Measurements from ENCODE around the gene NDUFAF3. TPM values are rescaled to one million over a fixed set of nuclear protein-coding genes. Genes with fewer than 3 reads are reported as not detected.

The NDUFAF3 gene
- total RNA-seq, 4 donors from 2014 or later: 90.9 to 142 (median 116) TPM

DNA sequence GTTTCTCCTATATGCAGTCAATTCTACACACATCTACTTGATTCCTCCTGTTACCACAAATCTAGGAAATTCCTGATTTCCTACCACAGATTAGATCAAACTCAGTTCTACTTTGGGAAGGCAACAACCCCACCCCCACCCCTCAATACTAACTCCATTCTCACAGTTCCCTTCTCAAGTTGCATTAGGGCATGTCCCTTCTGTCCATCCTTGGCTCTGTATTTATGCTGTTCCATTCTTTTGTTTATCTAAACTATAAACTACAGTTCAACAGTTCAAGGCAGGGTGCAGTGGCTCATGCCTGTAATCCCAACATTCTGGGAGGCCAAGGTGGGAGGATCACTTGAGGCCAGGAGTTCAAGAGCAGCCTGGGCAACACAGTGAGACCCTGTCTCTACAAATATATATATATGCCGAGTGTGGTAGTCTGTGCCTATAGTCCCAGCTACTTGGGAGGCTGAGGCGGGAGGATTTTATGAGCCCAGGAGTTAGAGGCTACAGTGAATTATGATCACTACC lies 32.5 kb downstream of the NDUFAF3 start:
- H3K9me3 ChIP-seq: no peaks in the 10 kb centered on the region
- no peak overlapping the region for H3K27ac ChIP-seq (replicated peaks in 1 of 4)
- 97% methylated on average over 2 of the region's 2 CpGs for WGBS
- no peak for TF ChIP-seq POLR2A (IDR thresholded peaks at IDR 0.05; ENCODE audit: low read depth)
- no peak for TF ChIP-seq POLR2AphosphoS5 (IDR thresholded peaks at IDR 0.05)
- TF ChIP-seq, protein P1, sequence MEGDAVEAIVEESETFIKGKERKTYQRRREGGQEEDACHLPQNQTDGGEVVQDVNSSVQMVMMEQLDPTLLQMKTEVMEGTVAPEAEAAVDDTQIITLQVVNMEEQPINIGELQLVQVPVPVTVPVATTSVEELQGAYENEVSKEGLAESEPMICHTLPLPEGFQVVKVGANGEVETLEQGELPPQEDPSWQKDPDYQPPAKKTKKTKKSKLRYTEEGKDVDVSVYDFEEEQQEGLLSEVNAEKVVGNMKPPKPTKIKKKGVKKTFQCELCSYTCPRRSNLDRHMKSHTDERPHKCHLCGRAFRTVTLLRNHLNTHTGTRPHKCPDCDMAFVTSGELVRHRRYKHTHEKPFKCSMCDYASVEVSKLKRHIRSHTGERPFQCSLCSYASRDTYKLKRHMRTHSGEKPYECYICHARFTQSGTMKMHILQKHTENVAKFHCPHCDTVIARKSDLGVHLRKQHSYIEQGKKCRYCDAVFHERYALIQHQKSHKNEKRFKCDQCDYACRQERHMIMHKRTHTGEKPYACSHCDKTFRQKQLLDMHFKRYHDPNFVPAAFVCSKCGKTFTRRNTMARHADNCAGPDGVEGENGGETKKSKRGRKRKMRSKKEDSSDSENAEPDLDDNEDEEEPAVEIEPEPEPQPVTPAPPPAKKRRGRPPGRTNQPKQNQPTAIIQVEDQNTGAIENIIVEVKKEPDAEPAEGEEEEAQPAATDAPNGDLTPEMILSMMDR (IDR thresholded peaks at IDR 0.05): no peak
- no peak for TF ChIP-seq EP300 (IDR thresholded peaks at IDR 0.05)
- H3K4me1 ChIP-seq: peaks cover 0 to 9% (median 7%) of the 10 kb centered on the region in 4 donors
- H3K27me3 ChIP-seq: no peaks in the 10 kb centered on the region
- no peak for DNase-seq (ENCODE audit: extremely low spot score)
- intact Hi-C loops (cut with DNase I): no loop called here
- H3K36me3 ChIP-seq: peaks cover 26 to 84% (median 68%) of the 10 kb centered on the region in 4 donors
- H3K4me3 ChIP-seq: no peak overlapping the region

DNA sequence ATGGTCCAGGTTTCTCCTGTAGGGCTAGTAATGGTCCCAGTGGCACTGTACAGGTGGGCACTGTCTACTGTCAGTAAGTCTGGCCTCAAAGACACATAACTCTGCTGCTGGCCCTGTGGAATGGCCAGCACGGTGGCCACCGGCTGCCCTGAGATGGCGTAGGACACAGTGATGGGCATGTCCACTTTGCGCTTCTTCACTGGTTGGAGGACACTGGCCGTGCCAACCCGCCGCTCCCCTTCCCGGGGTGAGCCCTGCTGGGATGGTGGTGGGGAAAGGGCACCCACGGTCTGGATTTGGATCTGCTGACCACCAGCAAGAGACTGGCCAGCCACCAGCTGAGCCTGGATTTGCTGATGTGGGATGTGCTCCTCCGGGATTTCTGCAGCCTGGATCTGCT lies 35.3 kb downstream of the NDUFAF3 start:
- Histone ChIP-seq H3K4me1 (peaks cover 0 to 9% (median 7%) of the 10 kb centered on the region in 4 donors), H3K27ac (replicated peaks in 1 of 4) (no peak overlapping the region), H3K9me3 (no peaks in the 10 kb centered on the region), H3K27me3 (no peaks in the 10 kb centered on the region), H3K36me3 (peaks cover 26 to 98% (median 77%) of the 10 kb centered on the region in 4 donors), H3K4me3 (no peak overlapping the region)
- intact Hi-C loops (cut with DNase I): no loop called here
- no peak for DNase-seq (ENCODE audit: extremely low spot score)
- WGBS: 94% methylated on average over 8 of the region's 10 CpGs
- TF ChIP-seq EP300 (IDR thresholded peaks at IDR 0.05): no peak
- no peak for TF ChIP-seq POLR2AphosphoS5 (IDR thresholded peaks at IDR 0.05)
- TF ChIP-seq, protein P1 (IDR thresholded peaks at IDR 0.05): no peak
- no peak for TF ChIP-seq POLR2A (IDR thresholded peaks at IDR 0.05; ENCODE audit: low read depth)

DNA sequence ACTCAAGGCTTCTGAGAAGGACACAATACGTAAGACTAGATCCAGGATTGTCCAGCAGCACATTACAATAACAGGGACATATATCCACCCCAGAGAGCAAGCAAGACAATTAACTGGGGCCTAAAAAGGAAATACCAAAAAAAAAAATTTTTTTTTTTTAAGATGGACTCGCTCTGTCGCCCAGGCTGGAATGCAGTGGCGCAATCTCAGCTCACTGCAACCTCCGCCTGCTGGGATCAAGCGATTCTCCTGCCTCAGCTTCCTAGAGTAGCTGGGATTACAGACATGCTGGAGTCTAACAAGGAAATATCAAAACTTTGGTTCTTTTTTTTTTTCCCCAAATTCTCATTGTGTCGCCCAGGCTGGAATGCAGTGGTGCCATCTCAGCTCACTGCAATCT lies 36.1 kb downstream of the NDUFAF3 start:
- WGBS: 92% methylated on average over 7 of the region's 7 CpGs
- no peak overlapping the region for H3K4me3 ChIP-seq
- peaks cover 26 to 98% (median 77%) of the 10 kb centered on the region in 4 donors for H3K36me3 ChIP-seq
- no peaks in the 10 kb centered on the region for H3K9me3 ChIP-seq
- no peak for DNase-seq (ENCODE audit: extremely low spot score)
- peaks cover 0 to 9% (median 7%) of the 10 kb centered on the region in 4 donors for H3K4me1 ChIP-seq
- TF ChIP-seq, protein P1 (IDR thresholded peaks at IDR 0.05): no peak
- TF ChIP-seq POLR2AphosphoS5 (IDR thresholded peaks at IDR 0.05) (no peak), POLR2A (IDR thresholded peaks at IDR 0.05; ENCODE audit: low read depth) (no peak), EP300 (IDR thresholded peaks at IDR 0.05) (no peak)
- no peaks in the 10 kb centered on the region for H3K27me3 ChIP-seq
- H3K27ac ChIP-seq (replicated peaks in 1 of 4): no peak overlapping the region
- intact Hi-C loops (cut with DNase I): no loop called here

Small RNA genes within 50 kb of the gene (small RNA-seq; reads per million reads assigned to genes)
- 3,999 to 6,123 (median 4,847) reads per million in 3 donors for gene MIR191
- 11.8 to 19.3 (median 15.2) reads per million in 3 donors for gene MIR425

Other genes with a start within 250 kb of the NDUFAF3 start
- gene PRKAR2A, start 174.2 kb upstream of the NDUFAF3 start, total RNA-seq: 10 to 100 TPM; 30.7 to 43.3 (median 34.2) TPM
- 10 to 100 TPM; 13.3 to 34.6 (median 21.8) TPM for gene SLC25A20, start 123.2 kb upstream of the NDUFAF3 start, total RNA-seq
- gene ARIH2, start 103.3 kb upstream of the NDUFAF3 start, total RNA-seq: 100 to 1,000 TPM in 1 of 4 donors, 10 to 100 TPM in 3; 78.9 to 109 (median 97.5) TPM
- 10 to 100 TPM; 25.3 to 46.4 (median 35.2) TPM for gene P4HTM, start 31.9 kb upstream of the NDUFAF3 start, total RNA-seq
- gene WDR6, start 14.7 kb upstream of the NDUFAF3 start, total RNA-seq: 100 to 1,000 TPM in 1 of 4 donors, 10 to 100 TPM in 3; 77.2 to 101 (median 89.0) TPM
- gene DALRD3, start 3.5 kb upstream of the NDUFAF3 start, total RNA-seq: 10 to 100 TPM; 12.4 to 31.5 (median 20.1) TPM
- gene IMPDH2, start 7.3 kb downstream of the NDUFAF3 start, total RNA-seq: 100 to 1,000 TPM in 3 of 4 donors, 10 to 100 TPM in 1; 71.0 to 174 (median 123) TPM
- 100 to 1,000 TPM in 1 of 4 donors, 10 to 100 TPM in 3; 81.8 to 228 (median 91.2) TPM for gene QRICH1, start 72.0 kb downstream of the NDUFAF3 start, total RNA-seq
- 100 to 1,000 TPM; 151 to 229 (median 197) TPM for gene QARS1, start 82.6 kb downstream of the NDUFAF3 start, total RNA-seq
- gene USP19, start 98.7 kb downstream of the NDUFAF3 start, total RNA-seq: 10 to 100 TPM; 57.5 to 64.4 (median 59.9) TPM
- gene LAMB2, start 110.9 kb downstream of the NDUFAF3 start, total RNA-seq: 1,000 to 10,000 TPM in 1 of 4 donors, 100 to 1,000 TPM in 3; 609 to 1,229 (median 740) TPM
- 10 to 100 TPM; 19.9 to 25.6 (median 23.7) TPM for gene CCDC71, start 144.2 kb downstream of the NDUFAF3 start, total RNA-seq
- gene KLHDC8B, start 149.5 kb downstream of the NDUFAF3 start, total RNA-seq: 100 to 1,000 TPM in 1 of 4 donors, 10 to 100 TPM in 3; 78.6 to 190 (median 91.2) TPM